ES-I3 (cell line): ENCODE results near the gene ACOXL.
"Not testable (repeated sequence)": the region's sequence is repeated elsewhere in the genome, so short reads cannot be mapped to it uniquely, and the experiment has no call there.

Source experiments
- H3K36me3 ChIP-seq: 2 replicates; pipeline ENCODE4 v1.6.1; 2013; ENCODE audit warnings: mild to moderate bottlenecking, low read length, control low read depth, moderate library complexity; ENCODE audit not compliant: insufficient read depth
- H3K4me1 ChIP-seq: 2 replicates; pipeline ENCODE4 v1.6.1; 2013; ENCODE audit warnings: mild to moderate bottlenecking, control low read depth, low read length; ENCODE audit not compliant: insufficient read depth
- H3K9ac ChIP-seq: 2 replicates; pipeline ENCODE4 v1.6.1; 2013; ENCODE audit warnings: low read depth, mild to moderate bottlenecking, low read length, moderate library complexity
- H3K9me3 ChIP-seq: 2 replicates; pipeline ENCODE4 v1.6.1; 2013; ENCODE audit warnings: mild to moderate bottlenecking, low read length, moderate library complexity; ENCODE audit not compliant: control insufficient read depth, insufficient read depth

Gene ACOXL

GRCh38 chr2:111042772-111043771 lies 310.7 kb downstream of the ACOXL start:
- no peaks in the 10 kb centered on the region for H3K9me3 ChIP-seq
- no peaks in the 10 kb centered on the region for H3K36me3 ChIP-seq
- H3K4me1 ChIP-seq: no peaks in the 10 kb centered on the region
- H3K9ac ChIP-seq: no peak overlapping the region

GRCh38 chr2:111044066-111044465 lies 311.7 kb downstream of the ACOXL start:
- Histone ChIP-seq H3K9me3 (no peaks in the 10 kb centered on the region), H3K36me3 (no peaks in the 10 kb centered on the region), H3K9ac (no peak overlapping the region), H3K4me1 (no peaks in the 10 kb centered on the region)

- not testable (repeated sequence) for H3K4me1 ChIP-seq, H3K36me3 ChIP-seq, H3K9ac ChIP-seq, H3K9me3 ChIP-seq
These were observed 312.9 kb downstream of the ACOXL start for GRCh38 chr2:111045236-111045635.

GRCh38 chr2:111045771-111046444 lies 313.5 kb downstream of the ACOXL start:
- H3K4me1 ChIP-seq: no peaks in the 10 kb centered on the region
- H3K9me3 ChIP-seq: no peaks in the 10 kb centered on the region
- no peak overlapping the region for H3K9ac ChIP-seq
- no peaks in the 10 kb centered on the region for H3K36me3 ChIP-seq

- no peaks in the 10 kb centered on the region for H3K9me3 ChIP-seq
- H3K4me1 ChIP-seq: no peaks in the 10 kb centered on the region
- H3K36me3 ChIP-seq: no peaks in the 10 kb centered on the region
- H3K9ac ChIP-seq: no peak overlapping the region
These were observed 314.3 kb downstream of the ACOXL start for GRCh38 chr2:111046670-111047069.

- no peaks in the 10 kb centered on the region for H3K36me3 ChIP-seq
These were observed 316.7 kb downstream of the ACOXL start for GRCh38 chr2:111048856-111049768.

GRCh38 chr2:111049792-111050640 lies 317.6 kb downstream of the ACOXL start:
- no peak overlapping the region for H3K9ac ChIP-seq
- H3K4me1 ChIP-seq: no peaks in the 10 kb centered on the region
- no peaks in the 10 kb centered on the region for H3K9me3 ChIP-seq
- no peaks in the 10 kb centered on the region for H3K36me3 ChIP-seq

More at GRCh38 chr2:111048856-111049768, 316.7 kb downstream of the ACOXL start:
- Histone ChIP-seq H3K9me3 (no peaks in the 10 kb centered on the region), H3K9ac (no peak overlapping the region), H3K4me1 (no peaks in the 10 kb centered on the region)

GRCh38 chr2:111050701-111051376 lies 318.5 kb downstream of the ACOXL start:
- no peaks in the 10 kb centered on the region for H3K36me3 ChIP-seq
- no peak overlapping the region for H3K9ac ChIP-seq
- H3K9me3 ChIP-seq: no peaks in the 10 kb centered on the region
- H3K4me1 ChIP-seq: no peaks in the 10 kb centered on the region

- no peaks in the 10 kb centered on the region for H3K4me1 ChIP-seq
- H3K9ac ChIP-seq: no peak overlapping the region
- no peaks in the 10 kb centered on the region for H3K36me3 ChIP-seq
- no peaks in the 10 kb centered on the region for H3K9me3 ChIP-seq
These were observed 320.2 kb downstream of the ACOXL start for GRCh38 chr2:111052621-111053020.

GRCh38 chr2:111053266-111053665 lies 320.9 kb downstream of the ACOXL start:
- Histone ChIP-seq H3K36me3 (no peaks in the 10 kb centered on the region), H3K4me1 (no peaks in the 10 kb centered on the region), H3K9ac (no peak overlapping the region), H3K9me3 (no peaks in the 10 kb centered on the region)

- no peaks in the 10 kb centered on the region for H3K4me1 ChIP-seq
- no peaks in the 10 kb centered on the region for H3K9me3 ChIP-seq
- no peaks in the 10 kb centered on the region for H3K36me3 ChIP-seq
- H3K9ac ChIP-seq: no peak overlapping the region
These were observed 321.6 kb downstream of the ACOXL start for GRCh38 chr2:111053825-111054515.

GRCh38 chr2:111054791-111055691 lies 322.7 kb downstream of the ACOXL start:
- Histone ChIP-seq H3K36me3 (no peaks in the 10 kb centered on the region), H3K4me1 (no peaks in the 10 kb centered on the region), H3K9me3 (no peaks in the 10 kb centered on the region), H3K9ac (no peak overlapping the region)
